Erythroblast (primary cell): Measurements from ENCODE around the gene S100PBP.
A peak's percentile ranks its signal among the peaks of the same experiment; 100 is the strongest.

ENCODE experiments used
- DNase-seq, 2 experiments: peaks; one replicate each; lab custom pipeline; 2025; lab: John Stamatoyannopoulos, UW
- GATA1 ChIP-seq: IDR thresholded peaks from 2 replicates; pipeline ENCODE4 v1.6.1; 2011; ENCODE audit warnings: low read depth, mild to moderate bottlenecking, control low read depth, low read length, moderate library complexity
- POLR2A ChIP-seq: IDR thresholded peaks from 2 replicates; pipeline ENCODE4 v1.6.1; 2011; ENCODE audit warnings: mild to moderate bottlenecking, low read length

The S100PBP gene

DNA sequence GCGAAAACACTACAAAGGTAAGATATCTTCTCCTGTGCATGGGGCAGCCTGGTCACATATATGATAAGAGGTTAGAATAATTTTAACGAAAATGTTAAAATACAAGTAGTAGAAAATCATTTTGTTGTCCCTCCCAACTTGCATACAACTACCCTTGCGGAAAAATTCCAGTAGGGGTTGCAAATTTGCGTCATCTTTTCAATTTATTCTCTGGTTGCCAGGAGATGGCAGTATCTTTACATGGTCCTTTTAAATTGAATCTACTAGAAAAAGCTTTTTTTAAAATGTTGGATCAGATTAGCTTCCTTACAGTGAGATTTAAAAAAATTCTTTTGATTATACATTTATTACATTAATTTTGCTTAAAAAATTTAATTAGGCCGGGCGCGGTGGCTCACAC, 10.9 kb downstream of the S100PBP start:
- TF ChIP-seq POLR2A, result no peak
- no peak for TF ChIP-seq GATA1
- DNase-seq, result peak in 1 of 2 experiments; percentile 12

DNA sequence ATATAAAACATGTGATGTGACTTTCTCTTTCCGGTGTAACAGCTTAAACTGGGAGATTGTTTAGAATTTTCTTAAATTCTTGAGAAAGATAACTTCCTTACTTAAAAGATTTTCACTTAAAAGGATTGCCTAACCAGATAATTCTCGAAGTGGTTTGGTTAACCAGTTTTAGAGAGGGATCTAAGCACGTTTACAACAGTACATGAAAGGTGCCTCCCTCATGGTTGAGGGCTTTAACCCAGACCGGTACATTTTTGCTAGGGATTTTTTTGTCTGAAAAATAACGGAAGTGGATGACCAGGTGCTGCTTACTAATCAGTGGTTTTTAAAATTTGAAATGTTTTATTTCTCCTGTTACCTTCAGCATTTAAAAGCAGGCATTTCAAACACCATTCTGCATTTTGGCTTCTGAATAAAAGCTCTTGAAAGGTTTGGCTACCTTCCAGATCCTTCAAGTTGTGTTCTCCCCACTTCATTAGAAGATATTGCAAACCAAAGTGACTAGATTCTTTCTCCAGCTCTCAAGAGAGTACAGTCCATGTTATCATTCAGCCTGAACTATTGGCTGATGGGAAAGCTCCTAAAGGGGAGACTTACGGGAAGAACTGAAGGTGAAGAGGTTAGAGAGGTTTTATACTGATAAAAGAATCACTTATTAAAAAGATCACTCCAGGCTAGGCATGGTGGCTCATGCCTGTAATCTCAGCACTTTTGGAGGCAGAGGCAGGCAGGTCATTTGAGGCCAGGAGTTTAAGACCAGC, 12.8 kb downstream of the S100PBP start:
- no peak for TF ChIP-seq POLR2A
- TF ChIP-seq GATA1, result no peak
- DNase-seq, result no peak

DNA sequence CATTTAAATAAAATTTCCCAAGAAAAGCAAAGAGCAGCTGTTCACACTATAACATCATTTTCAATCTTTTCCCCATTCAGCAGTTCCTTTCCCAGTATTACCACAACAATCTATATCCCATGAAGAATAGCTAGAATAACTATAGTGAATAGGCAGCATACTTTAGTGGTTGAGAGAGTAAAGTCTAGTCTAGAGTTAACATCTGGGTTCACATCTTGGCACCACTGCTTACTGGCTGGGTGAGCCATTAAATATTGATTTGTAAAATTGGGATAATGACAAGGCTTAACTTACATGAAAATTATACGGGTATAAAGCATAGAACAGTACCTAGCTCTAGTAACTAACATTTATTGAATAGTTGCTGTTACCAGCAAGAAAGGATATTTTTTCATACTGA, 14.4 kb downstream of the S100PBP start:
- DNase-seq, result no peak
- TF ChIP-seq POLR2A (no peak), GATA1 (no peak)

DNA sequence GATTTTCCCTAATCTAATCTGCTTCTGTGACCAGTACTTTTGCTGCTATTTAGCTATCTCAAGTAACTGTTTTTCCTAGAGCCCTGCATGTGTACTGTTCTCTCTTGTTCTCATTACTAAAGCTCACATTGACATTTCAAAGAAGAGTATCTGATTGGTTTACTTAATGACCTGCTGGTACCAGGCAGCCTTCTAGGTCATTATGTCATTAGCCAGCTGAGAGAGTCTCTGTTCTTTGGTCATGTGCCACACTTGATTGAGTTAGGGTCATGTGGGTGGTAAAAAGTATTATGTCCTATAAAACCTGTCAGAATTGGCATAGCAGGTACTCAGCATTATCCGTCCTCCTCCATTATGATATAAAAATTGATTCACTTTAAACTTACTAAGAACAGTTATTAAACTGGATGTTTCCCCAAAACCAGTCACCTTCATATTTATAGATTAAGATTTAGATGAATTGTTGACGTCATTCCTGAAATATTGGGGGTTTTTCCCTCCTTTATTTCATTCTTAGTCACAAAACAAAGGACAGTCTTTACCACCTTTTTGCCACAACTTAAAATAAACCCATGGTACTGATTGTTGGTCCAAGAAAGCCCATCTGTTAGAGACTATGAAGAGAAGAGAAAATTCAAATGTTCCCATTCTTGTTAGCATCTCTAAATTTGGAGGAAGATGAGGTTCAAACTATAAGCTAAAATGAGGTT, 31.1 kb downstream of the S100PBP start:
- DNase-seq, result no peak
- TF ChIP-seq GATA1, result no peak
- TF ChIP-seq POLR2A, result no peak

DNA sequence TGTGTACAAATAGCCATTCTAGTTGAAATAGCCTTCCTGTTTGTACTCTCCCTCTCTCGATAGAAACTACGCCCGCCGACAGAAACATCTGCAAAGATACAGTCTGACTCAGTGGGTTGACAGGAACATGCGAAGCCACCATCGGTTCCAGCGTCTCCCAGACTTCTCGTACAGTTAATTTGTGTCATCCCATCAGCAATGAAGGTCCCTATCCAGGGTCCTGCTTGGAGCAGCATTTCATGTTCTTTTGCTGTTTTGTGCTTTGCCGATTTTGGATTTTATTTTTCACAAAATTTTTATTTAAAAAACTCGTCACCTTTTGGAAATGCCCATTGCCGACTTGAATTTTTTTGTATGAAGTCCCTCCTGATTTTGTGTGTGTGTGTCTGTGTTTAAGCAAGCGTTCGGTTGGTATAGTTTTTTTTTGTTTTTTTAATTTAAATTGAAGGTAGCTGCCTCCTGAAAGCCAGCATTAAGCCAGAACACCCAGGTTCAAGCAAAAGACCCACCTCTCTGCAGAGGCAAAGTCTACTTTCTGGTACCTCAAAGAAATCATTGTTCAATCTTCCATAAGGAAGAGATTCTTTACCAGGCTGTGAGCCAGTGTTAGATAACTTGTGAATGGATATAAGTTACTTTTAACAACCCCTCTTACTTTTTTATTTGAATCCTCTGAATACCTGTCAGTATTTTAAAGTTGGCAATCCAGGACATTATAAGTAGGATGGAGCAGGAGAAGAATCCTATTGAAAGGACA, 38.6 kb downstream of the S100PBP start:
- DNase-seq, result no peak
- TF ChIP-seq POLR2A (no peak), GATA1 (no peak)

DNA sequence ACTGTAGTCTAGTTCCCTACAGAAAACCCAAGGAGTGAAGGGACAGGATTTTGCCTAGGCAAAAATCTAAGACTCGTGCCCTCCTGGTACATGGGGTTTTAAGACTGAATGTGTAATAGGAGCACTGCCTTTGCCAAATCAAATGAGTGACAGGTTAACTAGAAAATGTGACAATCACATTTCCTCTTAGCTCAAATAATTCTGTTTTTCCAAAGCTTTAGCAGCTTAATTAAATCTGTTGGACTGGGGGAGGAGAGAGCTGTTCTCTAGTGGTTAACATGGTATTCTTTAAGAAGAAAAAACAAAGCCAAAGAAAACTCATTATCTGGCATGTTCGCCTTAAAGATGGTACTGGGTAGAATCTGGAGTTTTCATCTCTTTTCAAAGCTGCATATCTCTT, 40.7 kb downstream of the S100PBP start:
- DNase-seq, result no peak
- TF ChIP-seq POLR2A (no peak), GATA1 (no peak)

DNA sequence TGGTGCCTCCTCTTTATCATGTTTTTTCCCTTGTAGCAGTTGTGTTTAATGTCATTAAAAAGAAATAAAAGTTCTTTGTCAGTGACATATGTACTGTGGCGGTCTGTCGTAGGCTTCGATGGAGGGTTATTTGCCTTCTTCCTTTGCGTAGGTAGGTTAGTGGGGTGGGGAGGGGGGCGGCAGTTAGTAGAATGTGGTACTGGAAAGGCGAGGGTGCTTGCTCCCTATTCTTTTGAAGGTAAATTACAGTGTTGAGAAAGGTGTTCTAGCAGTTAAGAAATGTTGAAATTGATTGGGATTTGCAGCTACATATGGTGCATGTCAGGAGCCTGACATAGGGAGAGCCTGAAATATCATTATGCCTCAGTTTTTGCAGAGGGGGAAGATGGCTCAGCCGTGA, 41.3 kb downstream of the S100PBP start:
- DNase-seq, result no peak
- TF ChIP-seq GATA1 (no peak), POLR2A (no peak)

DNA sequence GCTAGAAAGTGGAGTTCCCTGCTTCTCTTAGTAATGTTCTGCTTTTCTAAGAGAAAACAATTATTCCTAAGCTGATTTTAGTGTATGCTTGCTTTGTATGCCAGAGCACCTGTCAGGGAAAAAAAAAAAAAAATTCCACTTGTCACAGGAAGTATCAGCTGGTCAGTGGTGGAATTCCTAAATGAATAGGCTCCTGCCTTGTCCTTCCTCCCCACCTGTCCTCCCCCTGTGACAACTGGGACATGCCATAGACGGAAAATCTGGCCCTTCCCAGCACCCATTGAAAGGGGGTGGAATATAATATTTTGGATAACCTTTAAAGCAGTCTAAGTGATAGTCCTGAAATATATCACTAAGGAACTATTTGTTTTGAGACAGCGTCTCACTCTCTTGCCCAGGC, 42.5 kb downstream of the S100PBP start:
- no peak for DNase-seq
- TF ChIP-seq POLR2A (no peak), GATA1 (no peak)

DNA sequence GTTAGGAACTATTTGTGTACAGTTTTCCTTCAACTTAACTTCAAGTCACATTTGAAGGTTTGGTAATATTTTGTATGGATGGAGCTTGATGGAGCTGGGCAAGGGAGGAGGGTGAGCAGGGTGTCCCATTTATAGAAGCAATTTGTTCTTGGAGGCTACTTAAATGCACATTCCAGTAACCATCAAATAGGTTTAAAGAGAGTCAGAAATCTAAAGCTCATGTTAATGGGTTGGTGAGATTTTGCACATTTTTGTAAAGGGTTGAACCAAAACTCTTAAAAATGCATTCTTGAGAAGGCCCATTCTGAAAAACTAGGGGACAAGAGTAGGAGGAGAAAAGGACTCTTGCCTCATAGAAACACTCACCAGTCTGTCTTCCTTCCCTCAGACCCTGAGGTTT, 43.1 kb downstream of the S100PBP start:
- TF ChIP-seq POLR2A (no peak), GATA1 (no peak)
- DNase-seq, result no peak

DNA sequence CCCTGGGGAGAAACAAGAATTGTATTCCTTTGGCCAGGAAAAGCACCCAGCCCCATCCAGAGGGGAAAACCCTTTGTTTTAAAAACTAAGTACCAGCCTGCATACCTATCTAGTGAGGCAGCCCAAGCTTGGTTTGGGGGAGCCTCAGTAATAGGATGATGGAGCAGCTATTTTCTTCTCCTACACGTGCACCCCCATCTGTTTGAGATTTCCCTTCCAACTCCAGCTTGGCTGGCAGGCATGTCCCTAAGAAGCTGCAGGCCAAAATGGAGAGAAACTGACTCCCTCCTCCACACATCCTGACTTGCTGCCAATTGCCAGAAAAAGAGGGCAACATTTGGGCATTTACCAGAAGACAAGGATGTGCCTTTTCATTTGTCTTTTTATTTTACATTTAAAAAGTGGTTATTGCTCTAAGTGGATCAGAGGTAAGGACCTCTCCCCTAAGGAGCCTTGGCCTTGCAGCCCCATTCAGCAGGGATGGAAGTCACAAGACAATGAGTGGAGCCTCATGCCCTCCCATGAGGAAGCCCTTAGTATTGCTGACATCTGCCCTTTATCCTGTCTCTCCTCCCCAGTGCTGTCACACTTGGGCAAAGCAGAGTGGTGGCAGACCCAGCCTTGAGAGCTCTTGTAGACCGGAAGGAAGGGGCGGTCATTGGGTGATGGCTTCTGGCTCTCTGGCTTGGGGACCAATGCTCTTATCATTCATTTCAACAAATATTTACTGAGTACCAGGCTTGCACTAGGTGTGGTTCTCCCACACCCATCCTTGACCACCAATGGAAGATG, 44.6 kb downstream of the S100PBP start:
- TF ChIP-seq POLR2A, result no peak
- TF ChIP-seq GATA1, result no peak
- no peak for DNase-seq

DNA sequence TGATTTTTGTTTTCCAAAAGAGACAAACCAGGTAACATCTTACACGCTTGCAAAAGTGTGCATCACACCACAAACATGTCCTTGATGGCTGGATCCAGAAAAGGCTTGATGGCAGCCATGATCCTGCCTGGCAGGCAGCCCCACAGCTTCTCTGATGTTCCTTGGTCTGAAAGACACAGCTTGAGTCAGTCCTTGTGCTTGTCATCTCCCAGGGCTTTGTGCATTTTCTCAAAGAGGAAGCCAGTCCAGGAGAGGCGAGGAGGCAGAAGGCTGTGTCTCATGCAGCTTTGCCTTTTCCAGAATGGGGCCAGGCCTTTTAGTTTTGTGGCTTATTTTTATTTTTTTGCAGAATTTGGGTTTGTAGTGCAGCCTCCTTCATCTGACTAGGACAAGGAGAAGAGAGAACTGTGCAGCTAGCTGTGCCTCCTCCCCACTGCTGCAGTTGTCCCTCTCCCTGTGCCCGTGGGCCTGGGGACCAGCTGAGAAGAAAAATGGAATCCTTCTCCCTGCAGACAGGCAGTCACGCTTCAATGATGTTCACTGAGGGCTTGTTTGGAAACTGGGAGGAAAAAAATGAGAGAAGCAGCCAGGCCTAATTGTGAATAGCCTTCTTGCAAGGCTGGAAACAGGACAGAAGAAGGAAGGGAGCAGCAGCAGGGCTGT, 45.9 kb downstream of the S100PBP start:
- DNase-seq, result no peak
- TF ChIP-seq GATA1 (no peak), POLR2A (no peak)

DNA sequence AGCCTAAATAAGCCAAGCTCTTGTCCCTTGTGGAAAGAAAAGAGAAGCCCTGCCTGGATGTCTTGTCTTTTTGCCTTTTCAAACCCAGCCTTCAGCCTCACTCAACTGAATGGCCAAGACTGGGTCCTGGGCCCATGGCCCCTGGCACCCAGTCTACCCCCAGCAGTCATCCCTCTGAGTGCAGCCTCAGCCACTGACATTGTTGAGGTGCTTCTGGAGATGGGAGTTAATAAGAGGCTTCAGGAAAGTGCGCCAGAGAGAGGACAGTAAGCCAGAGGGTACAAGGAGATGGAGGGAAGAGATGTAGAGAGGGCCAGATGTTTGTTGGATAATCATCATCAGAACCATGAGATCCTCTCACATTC, 46.4 kb downstream of the S100PBP start:
- no peak for DNase-seq
- no peak for TF ChIP-seq GATA1
- no peak for TF ChIP-seq POLR2A
